GM10248 (cell line): Measurements from ENCODE around the gene MCHR1.

Experiments
- CTCF ChIA-PET: fragments of 300-600 bp; sonication (Branson Sonifier 250); formaldehyde crosslinking; extraction: SDS; loops from one replicate; lab custom pipeline; 2021; ENCODE audit warnings: antibody characterized with exemption; lab: Yijun Ruan, JAX
- POLR2A ChIA-PET: fragments of 350-650 bp; sonication (Branson Sonifier 250); formaldehyde crosslinking; extraction: SDS; loops from one replicate; lab custom pipeline; 2020; ENCODE audit warnings: antibody characterized with exemption; lab: Yijun Ruan, JAX
- DNase-seq: peaks from one replicate; pipeline ENCODE4 v3.0.0; 2012; ENCODE audit errors: extremely low spot score
- CTCF ChIP-seq: IDR thresholded peaks from 2 replicates; pipeline ENCODE4 v1.5.1; 2012; ENCODE audit warnings: mild to moderate bottlenecking, low read depth; ENCODE audit errors: extremely low read depth, missing control alignments, control extremely low read depth

MCHR1 gene

GRCh38 chr22:40635940-40636379, 43.3 kb upstream of the MCHR1 start:
- POLR2A ChIA-PET, result no interaction called here
- CTCF ChIA-PET, result interaction anchor here (1.2 to 4.7 kb wide), 3 partner anchors 102 to 199 kb away, joined by 4 to 29 read pairs (median 6); no protein-coding TSS in a partner anchor
- TF ChIP-seq CTCF, result no peak
- no peak for DNase-seq

DNA sequence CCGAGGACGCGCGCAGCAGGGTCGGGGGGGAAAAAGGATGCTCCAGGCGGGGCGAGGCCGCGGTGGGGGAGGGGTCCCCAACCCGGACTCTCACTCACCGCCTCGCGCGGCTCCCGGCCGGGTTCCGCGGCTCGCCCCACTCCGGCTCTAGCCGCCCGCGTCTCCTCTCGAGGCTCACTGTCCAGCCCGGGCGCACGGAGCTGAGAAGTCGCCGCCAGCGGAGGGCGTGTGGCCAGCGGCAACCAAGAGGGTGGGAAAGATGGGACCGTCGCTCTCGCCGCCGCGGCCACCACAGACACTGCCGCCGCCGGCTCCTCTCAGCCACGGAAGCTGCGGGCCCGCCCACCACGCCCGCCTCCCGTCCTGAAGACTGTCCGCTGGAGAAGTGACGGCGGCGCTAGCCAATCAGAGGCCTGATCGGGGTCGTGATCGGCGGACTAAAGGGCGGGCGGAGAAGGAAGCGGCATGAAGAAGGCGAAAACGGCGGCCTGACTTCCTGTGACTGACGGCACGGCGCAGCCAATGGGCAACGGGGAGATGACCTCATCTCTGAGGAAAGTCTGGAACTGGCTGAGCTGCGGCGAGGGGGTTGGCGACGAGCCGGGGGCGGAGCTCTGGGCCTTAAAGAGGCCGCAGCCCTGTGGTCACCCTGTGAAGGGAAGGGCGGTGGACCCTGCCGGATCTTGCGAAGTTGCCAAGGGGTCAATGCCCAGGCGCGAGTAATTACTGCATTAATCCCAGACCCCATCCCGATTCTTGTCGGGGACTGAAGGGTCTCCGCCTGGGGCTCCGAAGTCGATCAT, 42.7 kb upstream of the MCHR1 start, which contains the start of gene MRTFA:
MRTFA (minus strand) TSS at position 340 of the 803 bp plus-strand sequence.
- ChIA-PET CTCF (interaction anchor here (0.9 to 4.7 kb wide), 8 partner anchors 10 to 200 kb away, joined by 3 to 29 read pairs (median 6); no protein-coding TSS in a partner anchor), POLR2A (interaction anchor here (0.7 to 1.3 kb wide), 4 partner anchors 10 to 54 kb away, joined by 3 to 5 read pairs (median 4); no protein-coding TSS in a partner anchor)
- no peak for TF ChIP-seq CTCF
- DNase-seq, result peak; percentile 96

GRCh38 chr22:40637183-40638150, 41.8 kb upstream of the MCHR1 start:
- ChIA-PET POLR2A (interaction anchor here (0.7 to 1.3 kb wide), 4 partner anchors 9 to 55 kb away, joined by 3 to 5 read pairs (median 4); no protein-coding TSS in a partner anchor), CTCF (interaction anchor here (0.9 to 4.7 kb wide), 9 partner anchors 9 to 201 kb away, joined by 3 to 29 read pairs (median 5); no protein-coding TSS in a partner anchor)
- no peak for TF ChIP-seq CTCF
- DNase-seq, result no peak

DNA sequence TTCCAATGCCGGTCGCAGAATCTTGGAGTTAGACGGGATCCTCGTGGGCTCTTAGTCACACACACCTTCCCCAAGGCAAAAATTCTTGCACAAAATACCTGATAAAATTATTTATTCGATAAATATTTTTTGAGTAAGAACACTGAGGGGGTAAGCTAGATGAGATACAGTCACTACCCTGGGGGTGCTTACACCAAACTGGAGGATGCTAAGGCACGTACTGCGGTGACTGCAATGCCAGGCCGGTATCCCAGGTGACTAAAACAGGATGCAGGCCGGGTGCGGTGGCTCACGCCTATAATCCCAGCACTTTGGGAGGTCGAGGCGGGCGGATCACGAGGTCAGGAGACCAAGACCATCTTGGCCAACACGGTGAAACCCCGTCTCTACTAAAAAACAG, 41.0 kb upstream of the MCHR1 start:
- ChIA-PET CTCF (interaction anchor here (1.7 to 2.8 kb wide), 3 partner anchors 8 to 13 kb away, joined by 3 to 29 read pairs (median 6); no protein-coding TSS in a partner anchor), POLR2A (no interaction called here)
- DNase-seq, result no peak
- TF ChIP-seq CTCF, result no peak

DNA sequence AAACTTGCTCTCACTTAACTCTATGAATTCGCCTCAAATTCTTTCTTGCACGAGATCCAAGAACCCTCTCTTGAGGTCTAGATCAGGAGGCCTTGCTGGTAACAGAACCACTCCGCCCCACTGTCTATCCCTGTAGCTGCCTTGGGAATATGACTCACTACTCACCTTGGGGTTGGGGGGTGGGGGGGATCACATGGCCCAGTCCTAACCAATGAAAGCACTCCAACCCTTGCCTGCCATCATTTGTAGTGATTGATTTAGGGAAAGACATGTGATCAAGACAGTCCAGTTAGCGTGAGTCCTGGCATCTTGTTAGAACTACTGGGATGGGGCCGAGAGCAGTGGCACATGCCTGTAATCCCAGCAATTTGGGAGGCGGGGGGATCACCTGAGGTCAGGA, 38.0 kb upstream of the MCHR1 start:
- no peak for TF ChIP-seq CTCF
- POLR2A ChIA-PET, result interaction anchor here (0.5 kb wide), 1 partner anchor 19 kb away, joined by 4 read pairs; no protein-coding TSS in a partner anchor
- CTCF ChIA-PET, result interaction anchor here (1.5 to 1.8 kb wide), 3 partner anchors 9 to 205 kb away, joined by 6 to 8 read pairs (median 8); no protein-coding TSS in a partner anchor
- no peak for DNase-seq
